T47D (cell line): Measurements from ENCODE around the gene FAM120A.

Source experiments
- DNase-seq, 2 experiments: peaks; one replicate each; pipeline versions ENCODE4 v3.0.0 to v3.0.0-alpha.2; 2011 to 2012; ENCODE audit warnings: low read depth in 1 of 2, low spot score in 1 of 2
- JUND ChIP-seq: IDR thresholded peaks from 2 replicates; pipeline ENCODE4 v1.6.1; 2012; ENCODE audit warnings: low read depth
- in situ Hi-C: cut with HindIII; loops from 2 replicates; pipeline ENCODE4 v1.10.0; 2016; ENCODE audit warnings: low sequenced_read_pairs, low pct_unique_long_range_greater_than_20kb

FAM120A gene

DNA sequence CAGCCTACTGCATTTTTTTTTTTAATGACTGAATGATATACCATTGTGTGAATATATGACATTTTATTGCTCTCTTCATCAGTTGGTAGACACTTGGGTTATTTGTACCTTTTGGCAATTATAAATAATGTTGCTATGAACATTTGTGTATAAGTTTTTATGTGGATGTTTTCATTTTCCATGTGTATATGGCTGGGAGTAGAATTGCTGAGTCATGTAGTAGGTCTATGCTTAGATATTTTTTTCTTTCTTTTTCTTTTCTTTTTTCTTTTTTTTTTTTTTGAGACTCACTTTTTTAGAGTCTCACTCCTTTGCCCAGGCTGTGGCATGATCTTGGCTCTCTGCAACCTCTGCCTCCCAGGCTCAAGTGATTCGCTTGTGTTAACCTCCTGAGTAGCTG is 34.8 kb downstream of the FAM120A start:
- no peak for DNase-seq
- TF ChIP-seq JUND, result no peak
- in situ Hi-C loops, result no loop called here

DNA sequence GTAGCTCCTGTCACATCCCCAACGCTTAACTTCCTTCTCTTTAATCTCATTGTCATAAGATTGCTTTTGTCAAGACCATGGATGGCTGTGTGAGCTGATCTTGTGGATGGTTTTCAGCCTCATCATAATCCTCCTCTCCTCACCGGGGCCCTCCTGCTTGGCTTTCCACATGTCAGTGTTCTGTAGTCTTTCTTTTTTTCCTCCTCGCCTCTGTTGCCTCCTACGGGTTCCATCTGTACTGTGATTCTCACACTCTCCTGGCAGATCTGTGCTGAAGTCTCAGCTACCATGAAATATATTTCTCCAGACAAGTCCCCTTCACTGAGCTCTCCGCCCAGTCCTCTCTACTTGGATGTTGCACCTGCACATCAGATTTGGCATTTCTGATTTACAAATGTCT is 36.8 kb downstream of the FAM120A start:
- DNase-seq, result no peak
- in situ Hi-C loops, result no loop called here
- TF ChIP-seq JUND, result no peak

DNA sequence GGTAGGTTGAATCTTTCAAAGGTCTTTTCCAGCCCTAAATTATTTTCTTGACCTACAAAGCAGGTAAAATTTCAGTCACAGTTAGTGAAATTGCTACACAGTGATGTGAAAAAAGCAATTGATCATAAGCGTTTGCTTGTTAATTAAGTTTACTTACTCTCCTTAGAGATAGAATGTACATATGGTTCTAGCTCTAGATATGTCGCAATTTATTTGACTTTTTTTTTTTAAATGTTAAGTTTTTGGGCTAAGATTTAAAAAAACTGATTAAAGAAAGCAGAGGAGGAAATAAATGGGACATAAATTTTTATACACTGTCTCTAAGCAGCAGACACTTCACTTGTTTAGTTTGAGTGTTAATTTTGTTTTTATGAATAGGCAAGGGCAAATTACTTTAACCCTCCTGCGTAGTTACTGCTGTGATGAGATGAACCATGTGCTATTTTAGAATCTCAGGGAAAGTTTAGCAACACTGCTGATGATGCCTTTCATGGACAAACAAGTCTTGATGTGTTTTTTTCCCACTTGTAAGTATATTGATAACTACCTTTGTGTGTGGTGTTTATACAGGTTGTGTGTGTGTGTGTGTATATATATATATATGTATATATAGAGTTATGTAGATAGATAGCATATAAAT is 40.2 kb downstream of the FAM120A start:
- in situ Hi-C loops, result no loop called here
- no peak for TF ChIP-seq JUND

DNA sequence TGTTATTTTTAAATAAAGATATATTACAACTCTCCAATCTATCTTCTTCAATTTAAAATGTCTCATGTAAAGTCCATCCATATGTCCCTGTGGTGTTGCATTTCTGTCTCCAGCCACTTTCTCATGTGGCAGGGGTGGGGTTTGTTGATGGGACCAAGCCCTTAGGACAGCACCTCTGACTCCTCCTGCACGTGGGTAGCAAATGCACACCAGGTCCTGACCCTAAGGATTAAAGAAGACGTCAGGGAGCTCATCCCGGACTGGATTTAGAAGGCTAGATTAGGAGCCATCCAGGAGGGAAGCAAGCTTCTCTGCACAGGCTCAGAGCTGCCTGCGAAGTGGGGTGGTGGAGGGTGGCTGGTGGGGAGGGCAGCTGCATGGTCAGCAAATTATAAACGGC is 40.8 kb downstream of the FAM120A start:
- in situ Hi-C loops, result no loop called here
- DNase-seq, result no peak
- TF ChIP-seq JUND, result no peak

More for the DNA sequence above, 40.2 kb downstream of the FAM120A start:
- no peak for DNase-seq

DNA sequence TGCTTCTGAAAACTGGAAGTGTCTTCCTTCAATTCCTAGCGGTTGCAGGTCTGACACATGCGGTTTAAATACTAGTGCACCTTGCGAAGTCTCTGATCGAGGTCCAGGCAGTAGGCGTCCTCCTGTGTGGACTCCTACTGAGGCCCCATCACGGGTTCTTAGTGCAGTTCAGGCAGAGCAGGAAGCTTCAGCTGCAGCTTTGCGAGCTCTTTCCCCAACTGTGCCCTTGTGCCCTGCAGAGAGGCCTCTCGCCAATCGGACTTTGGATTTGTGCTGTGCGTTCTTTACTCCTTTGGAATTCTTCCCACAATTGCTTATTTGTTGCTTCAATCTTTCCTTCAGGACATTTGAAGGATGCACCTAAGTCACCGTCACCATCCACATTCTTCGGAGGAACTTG is 42.5 kb downstream of the FAM120A start:
- DNase-seq, result no peak
- no peak for TF ChIP-seq JUND
- in situ Hi-C loops, result no loop called here

DNA sequence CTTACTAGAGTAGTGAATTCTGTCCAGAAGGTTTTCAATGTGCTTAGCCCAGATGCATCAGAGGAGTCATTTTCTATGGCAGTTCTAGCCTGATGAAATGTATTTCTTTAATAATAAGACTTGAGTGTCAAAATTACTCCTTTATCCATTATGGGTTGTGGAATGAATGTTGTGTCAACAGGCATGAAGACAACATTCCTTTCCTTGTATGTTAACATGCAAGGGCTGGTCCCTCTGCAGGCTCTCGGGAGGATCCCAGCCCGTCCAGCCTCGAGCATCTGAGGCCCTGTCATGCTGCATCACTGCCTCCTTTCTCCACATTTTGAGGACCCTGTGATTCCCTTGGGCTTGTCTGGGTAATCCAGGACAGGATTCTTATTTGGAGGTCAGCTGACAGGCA is 44.8 kb downstream of the FAM120A start:
- DNase-seq, result no peak
- TF ChIP-seq JUND, result no peak
- in situ Hi-C loops, result no loop called here

DNA sequence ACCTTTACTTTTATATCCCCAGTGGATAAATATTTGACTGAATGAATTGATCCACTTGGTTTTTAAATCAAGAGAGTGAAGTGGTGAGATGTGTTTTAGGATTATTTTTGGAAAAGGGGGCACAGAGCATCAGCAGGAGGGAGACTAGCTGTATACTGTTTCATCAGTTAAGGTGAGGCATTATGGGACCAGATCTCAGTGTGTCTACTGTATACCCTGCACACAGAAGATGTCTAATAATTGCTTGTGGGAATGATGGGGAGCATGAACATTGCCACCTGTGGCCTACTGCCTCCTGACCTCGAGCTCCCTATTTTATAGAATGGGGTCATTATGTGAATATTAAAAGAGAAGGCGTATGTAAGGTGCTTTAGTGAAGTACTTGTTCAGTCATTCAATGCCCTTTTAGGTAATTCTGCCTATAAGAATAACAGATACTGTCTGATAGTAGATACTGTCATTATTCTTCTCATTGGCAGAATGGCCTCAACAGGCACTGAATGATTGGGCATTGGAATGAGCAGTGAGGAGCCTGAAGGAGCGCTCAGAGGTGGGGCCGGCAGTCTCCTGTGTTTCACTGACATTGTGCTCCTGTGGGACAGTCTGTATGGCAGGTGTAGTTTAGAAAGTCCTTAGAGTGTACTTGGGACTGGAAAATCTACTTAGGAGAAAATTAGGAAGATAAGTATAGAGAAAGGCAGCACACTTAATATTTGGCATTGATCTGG is 49.2 kb downstream of the FAM120A start:
- in situ Hi-C loops, result no loop called here
- TF ChIP-seq JUND, result no peak
- no peak for DNase-seq

DNA sequence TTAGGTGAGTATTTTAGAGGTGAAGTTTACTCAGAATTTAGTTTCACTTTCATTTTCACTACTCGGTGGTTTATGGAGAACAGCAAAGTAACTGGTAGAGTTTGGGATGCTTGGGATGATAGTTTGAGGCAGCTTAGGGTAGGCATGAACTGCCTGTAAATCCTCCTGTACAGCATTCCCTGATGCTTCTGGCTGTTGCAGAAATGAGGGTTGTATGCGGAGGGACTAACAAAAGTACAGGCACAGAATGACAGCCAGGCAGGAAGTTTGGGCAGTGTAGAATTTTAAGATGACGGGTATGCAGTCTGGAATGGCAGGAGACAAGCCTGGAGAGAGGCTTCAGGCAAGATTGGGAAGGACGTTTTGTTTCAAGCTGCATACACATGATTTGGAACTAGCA is 49.9 kb downstream of the FAM120A start:
- no peak for TF ChIP-seq JUND
- DNase-seq, result no peak
- in situ Hi-C loops, result no loop called here

DNA sequence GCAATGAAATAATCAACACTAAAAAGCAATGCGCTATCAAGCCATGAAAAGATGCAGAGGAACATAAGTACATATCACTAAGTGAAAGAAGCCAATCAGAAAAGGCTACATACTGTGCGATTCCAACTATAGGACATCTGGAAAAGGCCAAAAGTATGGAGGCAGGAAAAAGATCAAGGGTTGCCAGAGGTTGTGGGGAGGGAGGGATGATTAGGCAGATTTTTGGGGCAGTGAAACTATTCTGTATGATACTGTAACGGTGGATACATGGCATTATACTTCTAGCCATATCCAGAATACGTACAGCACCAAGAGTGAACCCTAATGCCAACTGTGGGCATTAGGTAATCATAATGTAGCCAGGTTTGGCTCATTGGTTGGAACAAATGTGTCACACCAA is 51.9 kb downstream of the FAM120A start:
- DNase-seq, result no peak
- in situ Hi-C loops, result no loop called here
- no peak for TF ChIP-seq JUND

DNA sequence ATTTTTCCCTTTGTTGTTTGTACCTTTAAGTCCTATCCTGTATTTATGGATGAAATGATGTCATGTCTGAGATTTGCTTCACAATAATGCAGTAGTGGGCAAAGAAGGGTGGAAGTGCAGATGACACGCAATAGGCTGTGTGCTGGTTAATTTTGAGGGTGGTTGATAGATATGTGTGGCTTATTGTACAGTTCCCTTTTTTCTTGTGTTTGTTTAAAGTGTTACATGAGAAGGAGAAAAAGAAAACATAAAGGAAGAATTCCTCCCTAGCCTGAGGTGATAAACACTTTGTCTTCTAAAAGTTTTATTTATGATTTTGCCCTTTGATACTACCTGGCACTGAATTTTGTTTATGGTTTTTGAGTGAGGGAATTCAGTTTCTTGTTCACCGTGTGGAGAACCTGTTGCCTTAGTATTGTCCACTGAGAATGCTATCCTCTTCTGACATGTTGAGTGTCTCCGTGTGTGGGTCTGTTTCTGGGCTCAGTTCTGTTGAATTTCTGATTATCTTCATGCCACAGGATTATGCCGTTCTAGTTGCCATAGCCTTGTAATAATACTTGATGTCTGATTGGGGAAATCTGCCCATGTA is 54.2 kb downstream of the FAM120A start:
- DNase-seq, result no peak
- in situ Hi-C loops, result no loop called here
- no peak for TF ChIP-seq JUND

DNA sequence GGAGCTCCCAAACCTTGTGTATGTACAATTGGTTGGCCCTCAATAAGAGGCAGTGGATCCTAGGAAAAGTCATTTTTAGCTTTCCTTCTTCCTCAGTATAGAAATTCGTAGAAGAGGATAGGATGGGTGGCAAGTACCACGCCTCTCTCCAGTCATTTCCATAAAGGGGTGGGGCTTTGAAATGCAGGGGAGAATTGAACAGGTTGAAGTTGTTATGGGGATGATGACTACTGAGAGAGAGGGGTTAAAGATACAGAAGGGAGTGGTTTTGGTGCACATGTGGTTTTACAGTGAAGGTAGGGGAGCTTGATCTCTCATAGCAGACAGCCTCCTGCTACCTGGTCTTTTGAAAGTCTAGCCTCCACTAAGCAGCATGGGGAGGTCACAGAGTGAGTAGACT is 56.3 kb downstream of the FAM120A start:
- no peak for DNase-seq
- in situ Hi-C loops, result no loop called here
- TF ChIP-seq JUND, result no peak

DNA sequence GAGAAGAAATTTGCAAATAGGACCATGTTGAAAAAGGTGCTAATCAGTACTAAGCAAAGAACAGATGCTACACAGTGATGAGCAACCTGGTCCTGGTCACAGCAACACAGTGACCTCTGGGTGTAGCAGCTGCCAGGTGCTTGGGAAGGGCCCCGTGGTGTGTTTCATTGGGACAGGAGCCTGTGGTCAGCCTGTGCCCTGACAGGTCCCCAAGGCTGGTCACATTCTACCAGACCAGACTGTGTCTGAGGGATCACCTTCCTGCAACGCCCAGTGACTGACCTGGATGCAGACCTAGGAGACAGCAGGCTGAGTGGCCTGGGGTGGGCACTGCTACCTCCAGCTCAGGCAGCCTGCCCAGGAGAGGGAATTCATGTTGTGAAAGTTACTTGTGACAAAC is 56.7 kb downstream of the FAM120A start:
- in situ Hi-C loops, result no loop called here
- no peak for DNase-seq
- TF ChIP-seq JUND, result no peak

DNA sequence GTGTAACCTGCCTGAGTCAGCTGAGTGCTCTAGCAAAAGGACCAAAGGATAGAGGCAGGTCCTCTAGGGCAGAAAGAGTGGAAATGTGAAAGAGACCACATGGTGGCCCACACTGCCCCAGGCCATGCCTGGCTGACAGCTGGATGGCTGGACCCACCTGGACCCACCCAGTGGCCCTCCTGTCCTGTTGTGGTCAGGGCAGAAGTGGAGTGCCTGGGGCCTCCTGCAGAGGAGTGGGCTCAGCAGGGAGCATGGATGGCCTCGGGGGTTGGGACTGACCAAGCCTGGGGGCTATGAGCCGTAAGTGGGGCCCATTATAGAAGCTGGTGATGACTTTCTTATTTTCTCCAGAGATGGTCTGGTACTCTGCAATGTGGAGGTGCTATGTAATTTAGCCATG is 57.6 kb downstream of the FAM120A start:
- DNase-seq, result no peak
- no peak for TF ChIP-seq JUND
- in situ Hi-C loops, result no loop called here
